GM12878 (cell line): ENCODE results near the gene CCL14. TPM values are rescaled to one million over a fixed set of nuclear protein-coding genes. Genes with fewer than 3 reads are reported as not detected.
A peak's percentile ranks its signal among the peaks of the same experiment; 100 is the strongest.

Experiments
- CBFB ChIP-seq: IDR thresholded peaks from 2 replicates; pipeline ENCODE4 v1.6.1; 2016; ENCODE audit warnings: antibody characterized with exemption, low read depth
- CHD1 ChIP-seq: IDR thresholded peaks from 2 replicates; pipeline ENCODE4 v1.6.1; 2012; ENCODE audit warnings: low read depth, low read length, improper control_type of control experiment
- CTCF ChIP-seq, 3 experiments: IDR thresholded peaks in 2 of 3; conservative IDR thresholded peaks in 1 of 3; 2 replicates each; pipeline ENCODE4 v1.5.1; 2011; ENCODE audit warnings: low read depth in 3 of 3, low read length in 3 of 3, mild to moderate bottlenecking in 3 of 3, control low read depth in 2 of 3, moderate library complexity in 2 of 3, inconsistent platforms in 1 of 3, mixed read lengths in 1 of 3; ENCODE audit not compliant: control insufficient read depth in 2 of 3, insufficient read depth in 1 of 3; ENCODE audit errors: extremely low read depth in 1 of 3
- ESRRA ChIP-seq: IDR thresholded peaks from 2 replicates; pipeline ENCODE4 v1.6.1; 2012; ENCODE audit warnings: mild to moderate bottlenecking, low read length, improper control_type of control experiment
- POLR2AphosphoS5 ChIP-seq: IDR thresholded peaks from 2 replicates; pipeline ENCODE4 v1.6.1; 2011; ENCODE audit warnings: mild to moderate bottlenecking, low read length, inconsistent platforms
- RB1 ChIP-seq: fragments of 450-650 bp; formaldehyde crosslinking; IDR thresholded peaks from 2 replicates; pipeline ENCODE4 v1.6.1; 2017; ENCODE audit warnings: mild to moderate bottlenecking, borderline replicate concordance
- RBBP5 ChIP-seq: fragments of 200-600 bp; sonication (generic); conservative IDR thresholded peaks from 2 replicates; pipeline ENCODE4 v1.6.1; 2016
- RFX5 ChIP-seq: IDR thresholded peaks from 2 replicates; pipeline ENCODE4 v1.6.1; 2011; ENCODE audit warnings: low read depth, low read length, improper control_type of control experiment
- SMARCA5 ChIP-seq: fragments of 450-650 bp; IDR thresholded peaks from 2 replicates; pipeline ENCODE4 v1.6.1; 2017; ENCODE audit warnings: mild to moderate bottlenecking
- SMC3 ChIP-seq: IDR thresholded peaks from 2 replicates; pipeline ENCODE4 v1.6.1; 2011; ENCODE audit warnings: low read length, improper control_type of control experiment, borderline replicate concordance
- SRF ChIP-seq, 2 experiments: IDR thresholded peaks; 2 replicates each; pipeline ENCODE4 v1.6.1; 2011; ENCODE audit warnings: low read depth in 2 of 2, low read length in 2 of 2, mild to moderate bottlenecking in 1 of 2, moderate library complexity in 1 of 2
- SUPT20H ChIP-seq: IDR thresholded peaks from 2 replicates; pipeline ENCODE4 v1.6.1; 2011; ENCODE audit warnings: low read depth, mild to moderate bottlenecking, low read length, moderate library complexity, borderline replicate concordance; ENCODE audit not compliant: control insufficient read depth
- TAF1 ChIP-seq: IDR thresholded peaks from 2 replicates; pipeline ENCODE4 v1.6.1; 2011; ENCODE audit warnings: mild to moderate bottlenecking, low read depth, low read length, borderline replicate concordance
- TCF3 ChIP-seq: IDR thresholded peaks from 2 replicates; pipeline ENCODE4 v1.6.1; 2012; ENCODE audit warnings: low read depth, mild to moderate bottlenecking, low read length, borderline replicate concordance; ENCODE audit not compliant: insufficient read depth
- TCF7 ChIP-seq: IDR thresholded peaks from 2 replicates; pipeline ENCODE4 v1.6.1; 2014; ENCODE audit warnings: antibody characterized with exemption, borderline replicate concordance
- ZNF592 ChIP-seq: fragments of 450-650 bp; IDR thresholded peaks from 2 replicates; pipeline ENCODE4 v1.6.1; 2017; ENCODE audit warnings: mild to moderate bottlenecking, moderate library complexity
- polyA plus RNA-seq, 11 experiments: library from polyadenylated mRNA; depleted of rRNA in 4 of 11; unstranded in 6 of 11; stranded (reverse) in 5 of 11; fragments of >200 nt; fragmentation: Nextera tagmentation in 4 of 11; fragmentation: Illumina TruSeq in 1 of 11; extraction: Ambion mirVana in 4 of 11; extraction: Trizol in 1 of 11; gene quantifications; 1 replicate in 1 of 11; 2 replicates in 10 of 11; pipeline versions ENCODE4 v1.2.1 to v1.2.3, GENCODE V29; 2011 to 2016; ENCODE audit warnings: inconsistent platforms in 2 of 11, missing spikeins in 2 of 11, low read depth in 1 of 11
- total RNA-seq, 4 experiments: library from RNA; depleted of rRNA in 3 of 4; stranded (reverse); fragments of >200 nt in 3 of 4; fragmentation: Illumina TruSeq in 1 of 4; extraction: Trizol in 1 of 4; gene quantifications; 2 replicates each; pipeline versions ENCODE4 v1.2.1 to v1.2.3, GENCODE V29; 2013 to 2021
- TF ChIP-seq, protein P1 (sequence below): IDR thresholded peaks from 2 replicates; pipeline ENCODE4 v1.6.1; 2012; ENCODE audit warnings: low read length, inconsistent platforms
- TF ChIP-seq, protein P2 (sequence below): fragments of 450-650 bp; IDR thresholded peaks from 2 replicates; pipeline ENCODE4 v1.6.1; 2016; ENCODE audit warnings: mild to moderate bottlenecking

Gene CCL14
- total and polyA plus RNA-seq, 10 of the 15 experiments (the other 5 are each of a cell fraction or from before 2014, with no cell fraction given), result not detected

- TF ChIP-seq ZNF592 (no peak), POLR2AphosphoS5 (no peak), ESRRA (no peak), CHD1 (no peak), RFX5 (no peak), TAF1 (no peak), SRF (IDR thresholded peaks at IDR 0.05; ENCODE audit: low read depth in 2 of 2, low read length in 2 of 2) (no peak), CBFB (no peak), RBBP5 (no peak), SMARCA5 (no peak), SUPT20H (no peak), CTCF (IDR thresholded peaks at IDR 0.05 in 2 of 3, conservative IDR thresholded peaks at IDR 0.05 in 1 of 3; ENCODE audit: control insufficient read depth in 2 of 3, extremely low read depth in 1 of 3, insufficient read depth in 1 of 3, low read depth in 3 of 3, low read length in 3 of 3) (peak; percentile 77 to 92 (median 86); a peak in 5 of 6 replicates), RB1 (no peak), TCF3 (no peak), TCF7 (no peak), SMC3 (peak; percentile 95)
- TF ChIP-seq, protein P1, sequence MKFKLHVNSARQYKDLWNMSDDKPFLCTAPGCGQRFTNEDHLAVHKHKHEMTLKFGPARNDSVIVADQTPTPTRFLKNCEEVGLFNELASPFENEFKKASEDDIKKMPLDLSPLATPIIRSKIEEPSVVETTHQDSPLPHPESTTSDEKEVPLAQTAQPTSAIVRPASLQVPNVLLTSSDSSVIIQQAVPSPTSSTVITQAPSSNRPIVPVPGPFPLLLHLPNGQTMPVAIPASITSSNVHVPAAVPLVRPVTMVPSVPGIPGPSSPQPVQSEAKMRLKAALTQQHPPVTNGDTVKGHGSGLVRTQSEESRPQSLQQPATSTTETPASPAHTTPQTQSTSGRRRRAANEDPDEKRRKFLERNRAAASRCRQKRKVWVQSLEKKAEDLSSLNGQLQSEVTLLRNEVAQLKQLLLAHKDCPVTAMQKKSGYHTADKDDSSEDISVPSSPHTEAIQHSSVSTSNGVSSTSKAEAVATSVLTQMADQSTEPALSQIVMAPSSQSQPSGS, result no peak
- TF ChIP-seq, protein P2, sequence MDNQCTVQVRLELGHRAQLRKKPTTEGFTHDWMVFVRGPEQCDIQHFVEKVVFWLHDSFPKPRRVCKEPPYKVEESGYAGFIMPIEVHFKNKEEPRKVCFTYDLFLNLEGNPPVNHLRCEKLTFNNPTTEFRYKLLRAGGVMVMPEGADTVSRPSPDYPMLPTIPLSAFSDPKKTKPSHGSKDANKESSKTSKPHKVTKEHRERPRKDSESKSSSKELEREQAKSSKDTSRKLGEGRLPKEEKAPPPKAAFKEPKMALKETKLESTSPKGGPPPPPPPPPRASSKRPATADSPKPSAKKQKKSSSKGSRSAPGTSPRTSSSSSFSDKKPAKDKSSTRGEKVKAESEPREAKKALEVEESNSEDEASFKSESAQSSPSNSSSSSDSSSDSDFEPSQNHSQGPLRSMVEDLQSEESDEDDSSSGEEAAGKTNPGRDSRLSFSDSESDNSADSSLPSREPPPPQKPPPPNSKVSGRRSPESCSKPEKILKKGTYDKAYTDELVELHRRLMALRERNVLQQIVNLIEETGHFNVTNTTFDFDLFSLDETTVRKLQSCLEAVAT, result no peak; the same call in 1 of the 2 replicates
Measured at GRCh38 chr17:35969558-35970380, 16.8 kb downstream of the CCL14 start (continued).
